Sigmoid colon (tissue), 7 donors: ENCODE results near the gene FAM227A. TPM values are rescaled to one million over a fixed set of nuclear protein-coding genes. Genes with fewer than 3 reads are reported as not detected.

Experiments used
- DNase-seq: peaks from one replicate; pipeline ENCODE4 v3.0.0-alpha.2; 2019
- H3K27ac ChIP-seq, 4 donors: fragments of 200-600 bp; sonication (generic); one replicate each; pipeline ENCODE4 v1.5.1; 2016 to 2019; ENCODE audit warnings: mild to moderate bottlenecking in 1 of 4
- H3K27me3 ChIP-seq, 3 donors: fragments of 200-600 bp; sonication (generic); one replicate each; pipeline ENCODE4 v1.5.1; 2019; ENCODE audit warnings: mild to moderate bottlenecking in 1 of 3
- H3K36me3 ChIP-seq, 4 donors: fragments of 200-600 bp; sonication (generic); one replicate each; pipeline ENCODE4 v1.5.1; 2016 to 2019
- H3K4me1 ChIP-seq, 4 donors: fragments of 200-600 bp; sonication (generic); one replicate each; pipeline ENCODE4 v1.5.1; 2017 to 2019
- H3K4me3 ChIP-seq, 4 donors: fragments of 200-600 bp; sonication (generic); one replicate each; pipeline ENCODE4 v1.5.1; 2017 to 2019; ENCODE audit warnings: mild to moderate bottlenecking in 2 of 4, moderate library complexity in 1 of 4
- H3K9me3 ChIP-seq, 4 donors: fragments of 200-600 bp in 3 of 4; sonication (generic) in 3 of 4; one replicate each; pipeline versions ENCODE4 v1.5.1 to v1.6.1; 2013 to 2019
- EP300 ChIP-seq, 4 donors: sonication (generic); formaldehyde crosslinking; IDR thresholded peaks; one replicate each; pipeline ENCODE4 v1.6.1; 2017; ENCODE audit warnings: antibody characterized with exemption in 4 of 4
- POLR2A ChIP-seq, 2 donors: fragments of 450-650 bp; IDR thresholded peaks; one replicate each; pipeline ENCODE4 v1.6.1; 2016; ENCODE audit warnings: antibody characterized with exemption in 2 of 2, mild to moderate bottlenecking in 2 of 2, moderate library complexity in 2 of 2
- POLR2AphosphoS5 ChIP-seq, 4 donors: sonication (generic); formaldehyde crosslinking; IDR thresholded peaks; one replicate each; pipeline ENCODE4 v1.6.1; 2017; ENCODE audit warnings: antibody characterized with exemption in 4 of 4
- WGBS, 2 donors: extraction: QIAGEN DNeasy Blood & Tissue Kit; methylation state at CpG; one replicate each; pipeline ENCODE4 v1.1.7; 2013; 5-methylcytosine and 5-hydroxymethylcytosine counted together
- intact Hi-C: fragments of 100-400 bp; cut with DNase I; formaldehyde crosslinking; loops from one replicate; pipeline ENCODE4 v1.15.1; 2023
- polyA plus RNA-seq, 3 donors: library from polyadenylated mRNA; stranded (reverse); fragments of 200-250 nt; gene quantifications; one replicate each; pipeline ENCODE4 v1.2.3, GENCODE V29; 2013
- total RNA-seq, 4 donors: library from RNA; depleted of rRNA; stranded (reverse); fragments of >200 nt; gene quantifications; one replicate each; pipeline ENCODE4 v1.1.0, GENCODE V29; 2016
- TF ChIP-seq, protein P1 (sequence below), 4 experiments: fragments of 450-650 bp in 3 of 4; fragments of 200-600 bp in 1 of 4; IDR thresholded peaks; one replicate each; pipeline ENCODE4 v1.5.1; 2016 to 2019; ENCODE audit warnings: antibody characterized with exemption in 4 of 4, mild to moderate bottlenecking in 3 of 4, moderate library complexity in 2 of 4
- donor health status: healthy with polysubstance abuse.
- donor health status: Bipolar disorder and iron deficiency.
- donor health status: healthy.

FAM227A gene
- total and polyA plus RNA-seq, 7 donors: 0.23 to 3.2 (median 0.61) TPM; not detected in 1

DNA sequence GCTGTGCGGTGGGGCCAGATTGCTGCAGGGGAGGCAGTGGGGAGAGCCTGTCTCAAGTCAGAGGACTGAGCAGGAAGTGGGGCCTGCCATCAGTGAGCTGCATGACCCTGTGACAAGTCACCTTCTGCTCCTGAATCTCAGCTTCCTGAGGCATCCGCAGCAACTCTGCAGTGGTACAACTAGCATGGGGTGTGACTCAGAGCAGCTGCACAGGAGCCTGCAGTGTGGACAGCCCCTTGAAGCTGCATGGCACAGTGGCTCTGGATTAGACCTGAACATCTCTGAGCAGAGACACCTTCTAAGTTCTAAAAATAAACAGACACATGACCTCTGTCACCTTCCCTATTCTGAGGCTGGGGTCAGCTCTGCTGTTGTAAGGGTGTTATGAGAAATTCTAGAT lies 18.0 kb downstream of the FAM227A start:
- intact Hi-C loops: no loop called here
- Histone ChIP-seq H3K36me3 (peaks cover 0 to 11% (median 0%) of the 10 kb centered on the region in 4 donors), H3K9me3 (no peaks in the 10 kb centered on the region), H3K27me3 (no peaks in the 10 kb centered on the region), H3K4me3 (no peak overlapping the region), H3K27ac (no peak overlapping the region), H3K4me1 (no peaks in the 10 kb centered on the region)
- TF ChIP-seq POLR2AphosphoS5 (IDR thresholded peaks at IDR 0.05): no peak
- no peak for TF ChIP-seq EP300 (IDR thresholded peaks at IDR 0.05)
- no peak for TF ChIP-seq POLR2A (IDR thresholded peaks at IDR 0.05)
- TF ChIP-seq, protein P1, sequence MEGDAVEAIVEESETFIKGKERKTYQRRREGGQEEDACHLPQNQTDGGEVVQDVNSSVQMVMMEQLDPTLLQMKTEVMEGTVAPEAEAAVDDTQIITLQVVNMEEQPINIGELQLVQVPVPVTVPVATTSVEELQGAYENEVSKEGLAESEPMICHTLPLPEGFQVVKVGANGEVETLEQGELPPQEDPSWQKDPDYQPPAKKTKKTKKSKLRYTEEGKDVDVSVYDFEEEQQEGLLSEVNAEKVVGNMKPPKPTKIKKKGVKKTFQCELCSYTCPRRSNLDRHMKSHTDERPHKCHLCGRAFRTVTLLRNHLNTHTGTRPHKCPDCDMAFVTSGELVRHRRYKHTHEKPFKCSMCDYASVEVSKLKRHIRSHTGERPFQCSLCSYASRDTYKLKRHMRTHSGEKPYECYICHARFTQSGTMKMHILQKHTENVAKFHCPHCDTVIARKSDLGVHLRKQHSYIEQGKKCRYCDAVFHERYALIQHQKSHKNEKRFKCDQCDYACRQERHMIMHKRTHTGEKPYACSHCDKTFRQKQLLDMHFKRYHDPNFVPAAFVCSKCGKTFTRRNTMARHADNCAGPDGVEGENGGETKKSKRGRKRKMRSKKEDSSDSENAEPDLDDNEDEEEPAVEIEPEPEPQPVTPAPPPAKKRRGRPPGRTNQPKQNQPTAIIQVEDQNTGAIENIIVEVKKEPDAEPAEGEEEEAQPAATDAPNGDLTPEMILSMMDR (IDR thresholded peaks at IDR 0.05): no peak
- no peak for DNase-seq
- WGBS, 2 donors: 93 to 95% methylated on average over 2 of the region's 2 CpGs

- Histone ChIP-seq H3K27me3 (no peaks in the 10 kb centered on the region), H3K4me1 (no peaks in the 10 kb centered on the region), H3K36me3 (peaks cover 0 to 18% (median 0%) of the 10 kb centered on the region in 4 donors), H3K9me3 (no peaks in the 10 kb centered on the region), H3K27ac (no peak overlapping the region), H3K4me3 (no peak overlapping the region)
- TF ChIP-seq POLR2AphosphoS5 (IDR thresholded peaks at IDR 0.05) (no peak), EP300 (IDR thresholded peaks at IDR 0.05) (no peak), POLR2A (IDR thresholded peaks at IDR 0.05) (no peak)
- TF ChIP-seq, protein P1 (IDR thresholded peaks at IDR 0.05): no peak
- WGBS, 2 donors: 70 to 91% methylated on average over 3 of the region's 3 CpGs
- DNase-seq: no peak
- intact Hi-C loops: no loop called here
Observed at GRCh38 chr22:38632528-38632927, 23.7 kb downstream of the FAM227A start.

DNA sequence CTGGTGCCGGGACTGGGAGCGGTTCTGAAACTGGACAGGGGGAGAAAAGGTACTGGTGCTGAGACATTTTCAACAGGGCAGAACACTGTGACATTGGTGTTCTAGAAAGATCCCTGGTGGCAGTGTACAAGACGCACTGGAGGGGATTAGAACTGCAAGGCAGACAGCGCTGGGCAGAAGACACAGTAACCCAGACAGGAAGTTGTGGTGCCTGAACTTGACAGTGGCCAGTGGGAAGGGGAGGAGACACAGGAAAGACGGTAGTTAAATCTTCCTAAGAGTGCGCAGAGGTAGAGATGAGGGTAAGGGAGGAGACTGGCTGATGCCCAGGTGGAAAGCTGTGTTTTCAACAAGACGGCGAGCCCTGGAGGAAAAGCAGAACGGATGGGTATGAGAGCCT lies 24.5 kb downstream of the FAM227A start:
- Histone ChIP-seq H3K27ac (no peak overlapping the region), H3K27me3 (no peaks in the 10 kb centered on the region), H3K36me3 (peaks cover 0 to 18% (median 0%) of the 10 kb centered on the region in 4 donors), H3K4me1 (no peaks in the 10 kb centered on the region), H3K9me3 (no peaks in the 10 kb centered on the region), H3K4me3 (no peak overlapping the region)
- WGBS, 2 donors: 77 to 91% methylated on average over 9 of the region's 9 CpGs
- intact Hi-C loops: no loop called here
- TF ChIP-seq EP300 (IDR thresholded peaks at IDR 0.05) (no peak), POLR2AphosphoS5 (IDR thresholded peaks at IDR 0.05) (no peak), POLR2A (IDR thresholded peaks at IDR 0.05) (no peak)
- TF ChIP-seq, protein P1 (IDR thresholded peaks at IDR 0.05): no peak
- no peak for DNase-seq

DNA sequence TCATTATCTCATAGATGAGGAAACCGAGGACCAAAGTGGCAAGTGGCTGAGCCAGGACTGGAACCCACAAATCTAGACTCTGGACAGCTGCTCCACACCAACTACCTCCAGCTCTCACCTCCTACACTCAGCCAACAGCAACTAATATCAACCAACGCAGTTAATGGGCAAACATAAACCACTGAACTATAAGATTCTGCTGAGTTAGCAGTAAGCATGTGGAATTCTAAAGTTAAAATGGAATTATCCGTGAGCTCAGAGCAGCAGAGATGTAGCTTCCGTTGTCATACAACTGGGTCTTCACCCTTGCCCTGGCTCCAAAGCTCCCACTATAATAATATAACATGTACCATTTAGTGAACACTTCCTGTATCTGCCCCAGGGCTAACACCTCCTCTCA lies 27.1 kb downstream of the FAM227A start:
- Histone ChIP-seq H3K27ac (no peak overlapping the region), H3K9me3 (no peaks in the 10 kb centered on the region), H3K4me1 (no peaks in the 10 kb centered on the region), H3K27me3 (no peaks in the 10 kb centered on the region), H3K36me3 (peaks cover 0 to 13% (median 0%) of the 10 kb centered on the region in 4 donors), H3K4me3 (no peak overlapping the region)
- WGBS, 2 donors: 90 to 91% methylated on average over 4 of the region's 4 CpGs
- no peak for DNase-seq
- TF ChIP-seq POLR2A (IDR thresholded peaks at IDR 0.05) (no peak), EP300 (IDR thresholded peaks at IDR 0.05) (no peak)
- TF ChIP-seq, protein P1 (IDR thresholded peaks at IDR 0.05): no peak
- intact Hi-C loops: no loop called here

DNA sequence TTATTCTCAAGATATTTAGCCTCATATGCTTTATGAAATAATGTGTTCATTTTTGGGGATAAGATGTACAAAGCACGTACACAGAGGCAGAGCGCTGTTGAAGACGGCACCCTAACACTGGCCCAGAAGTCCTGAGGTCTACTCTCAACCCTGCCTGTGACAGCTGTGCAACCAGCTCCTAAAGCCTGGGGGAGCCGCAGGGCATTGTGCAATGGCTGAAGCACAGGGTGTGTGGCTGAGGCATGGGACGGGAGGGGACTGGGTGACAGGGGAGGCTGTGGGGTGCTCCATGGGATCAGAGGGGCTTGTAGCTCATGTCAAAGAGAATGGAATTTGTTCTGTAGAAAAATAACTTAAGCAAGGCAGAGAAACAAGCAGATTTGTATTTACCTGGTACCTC lies 27.7 kb downstream of the FAM227A start:
- TF ChIP-seq, protein P1 (IDR thresholded peaks at IDR 0.05): no peak
- TF ChIP-seq EP300 (IDR thresholded peaks at IDR 0.05) (no peak), POLR2AphosphoS5 (IDR thresholded peaks at IDR 0.05) (no peak), POLR2A (IDR thresholded peaks at IDR 0.05) (no peak)
- Histone ChIP-seq H3K4me1 (no peaks in the 10 kb centered on the region), H3K27ac (no peak overlapping the region), H3K4me3 (no peak overlapping the region), H3K9me3 (no peaks in the 10 kb centered on the region), H3K27me3 (no peaks in the 10 kb centered on the region), H3K36me3 (peaks cover 0 to 13% (median 0%) of the 10 kb centered on the region in 4 donors)
- DNase-seq: no peak
- WGBS, 2 donors: 93% methylated on average over 5 of the region's 5 CpGs
- intact Hi-C loops: no loop called here
